D721Med (cell line): ENCODE results near the gene LRRC45.

ENCODE experiments used
- DNase-seq: peaks from one replicate; pipeline ENCODE4 v3.0.0; 2011; ENCODE audit warnings: low spot score; ENCODE audit not compliant: insufficient read length
- FAIRE-seq: peaks from 2 replicates; lab custom pipeline; 2011; peaks lifted over from hg19 to GRCh38; lab: Jason Lieb, UNC
- TF ChIP-seq, protein P1 (sequence below): IDR thresholded peaks from 2 replicates; pipeline ENCODE4 v1.5.1; 2012; ENCODE audit warnings: mild to moderate bottlenecking, control low read depth; ENCODE audit not compliant: insufficient read depth; ENCODE audit errors: missing control alignments

Gene LRRC45

GRCh38 chr17:82009413-82009812, 13.7 kb upstream of the LRRC45 start:
- DNase-seq (no peak), FAIRE-seq (no peak)
- TF ChIP-seq, protein P1, sequence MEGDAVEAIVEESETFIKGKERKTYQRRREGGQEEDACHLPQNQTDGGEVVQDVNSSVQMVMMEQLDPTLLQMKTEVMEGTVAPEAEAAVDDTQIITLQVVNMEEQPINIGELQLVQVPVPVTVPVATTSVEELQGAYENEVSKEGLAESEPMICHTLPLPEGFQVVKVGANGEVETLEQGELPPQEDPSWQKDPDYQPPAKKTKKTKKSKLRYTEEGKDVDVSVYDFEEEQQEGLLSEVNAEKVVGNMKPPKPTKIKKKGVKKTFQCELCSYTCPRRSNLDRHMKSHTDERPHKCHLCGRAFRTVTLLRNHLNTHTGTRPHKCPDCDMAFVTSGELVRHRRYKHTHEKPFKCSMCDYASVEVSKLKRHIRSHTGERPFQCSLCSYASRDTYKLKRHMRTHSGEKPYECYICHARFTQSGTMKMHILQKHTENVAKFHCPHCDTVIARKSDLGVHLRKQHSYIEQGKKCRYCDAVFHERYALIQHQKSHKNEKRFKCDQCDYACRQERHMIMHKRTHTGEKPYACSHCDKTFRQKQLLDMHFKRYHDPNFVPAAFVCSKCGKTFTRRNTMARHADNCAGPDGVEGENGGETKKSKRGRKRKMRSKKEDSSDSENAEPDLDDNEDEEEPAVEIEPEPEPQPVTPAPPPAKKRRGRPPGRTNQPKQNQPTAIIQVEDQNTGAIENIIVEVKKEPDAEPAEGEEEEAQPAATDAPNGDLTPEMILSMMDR, result no peak

GRCh38 chr17:82010575-82011525, 12.3 kb upstream of the LRRC45 start:
- FAIRE-seq, result no peak
- TF ChIP-seq, protein P1, result no peak
- DNase-seq, result no peak

DNA sequence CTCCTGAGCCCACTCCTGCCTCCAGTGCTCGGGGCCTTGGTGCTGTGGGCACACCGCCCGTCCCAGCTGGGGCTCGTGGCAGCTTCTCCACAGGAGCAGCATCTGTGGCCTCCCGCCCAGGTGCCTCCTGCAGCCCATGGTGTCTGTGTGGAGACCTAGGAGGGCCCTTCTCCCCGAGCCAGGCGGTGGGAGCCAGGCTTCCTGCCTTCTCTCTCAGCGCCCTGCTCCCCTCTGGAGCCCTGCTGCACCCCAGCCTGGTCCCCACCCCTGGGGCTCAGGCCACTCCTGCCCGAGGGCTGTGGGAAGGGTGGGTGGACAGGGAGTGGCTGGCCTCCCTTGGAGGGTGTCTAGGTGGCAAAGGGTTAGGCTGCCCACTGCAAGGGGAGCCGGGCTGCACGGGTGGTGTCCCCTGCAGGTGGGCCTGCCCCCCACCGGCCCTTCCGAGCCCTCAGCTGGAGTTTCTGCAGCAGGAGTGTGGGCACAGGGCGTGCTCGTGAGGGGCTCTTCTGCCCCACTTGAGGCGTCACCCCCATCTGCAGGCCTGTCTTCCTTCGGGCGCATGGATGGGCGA, 11.4 kb upstream of the LRRC45 start:
- DNase-seq (no peak), FAIRE-seq (no peak)
- TF ChIP-seq, protein P1, result no peak

- no peak for FAIRE-seq
- DNase-seq, result no peak
- TF ChIP-seq, protein P1, result no peak
These were observed 10.9 kb upstream of the LRRC45 start for GRCh38 chr17:82012261-82012639.

DNA sequence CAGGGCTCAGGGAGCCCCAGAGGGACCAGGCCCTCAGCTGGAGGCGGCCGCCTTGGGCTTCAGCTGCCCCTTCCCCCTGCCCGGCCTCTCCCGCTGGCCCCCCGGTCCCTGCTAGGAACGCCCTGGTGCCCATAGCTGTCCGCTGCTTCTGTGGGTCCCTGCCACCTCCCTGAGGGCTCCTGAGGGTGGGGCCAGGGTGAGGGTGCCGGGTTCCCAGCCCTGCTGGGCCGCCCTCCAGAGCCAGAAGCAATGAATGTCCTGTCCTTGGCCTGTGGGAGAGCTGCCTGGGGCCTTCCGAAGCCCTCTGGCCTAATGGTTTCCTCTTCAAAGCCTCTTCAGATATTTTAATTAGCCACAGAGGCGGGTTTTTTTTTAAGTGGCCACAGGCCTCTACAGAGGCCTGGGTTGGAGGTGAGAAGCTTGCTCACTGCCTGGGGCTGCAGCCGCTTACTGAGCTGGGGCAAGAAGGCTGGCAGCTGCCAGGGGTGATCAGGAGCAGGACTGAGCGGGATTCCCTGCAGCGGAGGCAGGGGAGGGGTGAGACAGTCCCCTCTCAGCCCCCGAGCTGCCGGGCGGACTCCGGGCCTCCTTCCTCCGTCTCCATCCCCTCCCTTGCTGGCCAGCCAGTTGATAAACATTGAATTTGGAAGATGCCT, 10.3 kb upstream of the LRRC45 start:
- TF ChIP-seq, protein P1, result no peak
- DNase-seq, result no peak
- no peak for FAIRE-seq

DNA sequence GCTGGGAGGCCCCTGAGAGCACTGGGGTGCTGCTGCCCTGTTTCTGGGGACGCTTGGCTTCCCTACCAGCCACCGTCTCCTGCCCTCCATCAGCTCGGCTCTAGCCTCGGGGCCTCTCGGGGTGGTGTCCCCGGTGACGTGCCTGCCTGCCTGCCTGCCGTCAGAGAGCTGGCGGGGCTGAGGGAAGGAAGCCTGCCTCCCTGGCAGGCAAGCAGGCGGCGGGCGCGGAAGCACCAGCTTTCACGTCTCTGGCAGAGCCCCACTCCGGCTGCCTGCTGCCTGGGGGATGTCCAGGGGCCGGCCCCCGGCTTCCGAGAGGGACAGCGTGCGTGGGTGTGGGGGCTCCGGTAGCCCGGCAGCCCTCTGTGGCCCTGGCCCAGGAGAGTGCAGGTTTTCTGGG, 9.8 kb upstream of the LRRC45 start:
- DNase-seq, result no peak
- no peak for FAIRE-seq
- TF ChIP-seq, protein P1, result no peak
